Ascending aorta (tissue), 2 donors: ENCODE results near the gene FRMD4A. TPM values are rescaled to one million over a fixed set of nuclear protein-coding genes. Genes with fewer than 3 reads are reported as not detected.

Experiments used
- DNase-seq, 2 donors: peaks; one replicate each; pipeline ENCODE4 v3.0.0-alpha.2; 2019; ENCODE audit warnings: low spot score in 2 of 2
- H3K27ac ChIP-seq, 2 donors: fragments of 200-600 bp; sonication (generic); one replicate each; pipeline ENCODE4 v1.5.1; 2016 to 2017; ENCODE audit warnings: mild to moderate bottlenecking in 1 of 2
- H3K27me3 ChIP-seq: fragments of 200-600 bp; sonication (generic); one replicate; pipeline ENCODE4 v1.5.1; 2017
- H3K36me3 ChIP-seq, 2 donors: fragments of 200-600 bp; sonication (generic); one replicate each; pipeline ENCODE4 v1.5.1; 2016
- H3K4me1 ChIP-seq, 2 donors: fragments of 200-600 bp; sonication (generic); one replicate each; pipeline ENCODE4 v1.5.1; 2016 to 2017; ENCODE audit warnings: mild to moderate bottlenecking in 1 of 2
- H3K4me3 ChIP-seq, 2 donors: fragments of 200-600 bp; sonication (generic); one replicate each; pipeline ENCODE4 v1.5.1; 2016 to 2017; ENCODE audit warnings: mild to moderate bottlenecking in 1 of 2
- H3K9me3 ChIP-seq, 2 donors: fragments of 200-600 bp; sonication (generic); one replicate each; pipeline ENCODE4 v1.5.1; 2016
- intact Hi-C: fragments of 100-400 bp; cut with DNase I; formaldehyde crosslinking; loops from one replicate; pipeline ENCODE4 v1.15.1; 2023
- total RNA-seq: library from RNA; depleted of rRNA; stranded (reverse); fragments of >200 nt; gene quantifications from one replicate; pipeline ENCODE4 v1.1.0, GENCODE V29; 2016
- TF ChIP-seq, protein P1 (sequence below), 3 experiments: fragments of 200-600 bp in 2 of 3; fragments of 450-650 bp in 1 of 3; sonication (generic) in 2 of 3; IDR thresholded peaks; one replicate each; pipeline ENCODE4 v1.5.1; 2016 to 2019; ENCODE audit warnings: antibody characterized with exemption in 3 of 3, mild to moderate bottlenecking in 1 of 3, moderate library complexity in 1 of 3

Gene FRMD4A
- total RNA-seq, 1 donor from 2014 or later = 108 TPM

DNA sequence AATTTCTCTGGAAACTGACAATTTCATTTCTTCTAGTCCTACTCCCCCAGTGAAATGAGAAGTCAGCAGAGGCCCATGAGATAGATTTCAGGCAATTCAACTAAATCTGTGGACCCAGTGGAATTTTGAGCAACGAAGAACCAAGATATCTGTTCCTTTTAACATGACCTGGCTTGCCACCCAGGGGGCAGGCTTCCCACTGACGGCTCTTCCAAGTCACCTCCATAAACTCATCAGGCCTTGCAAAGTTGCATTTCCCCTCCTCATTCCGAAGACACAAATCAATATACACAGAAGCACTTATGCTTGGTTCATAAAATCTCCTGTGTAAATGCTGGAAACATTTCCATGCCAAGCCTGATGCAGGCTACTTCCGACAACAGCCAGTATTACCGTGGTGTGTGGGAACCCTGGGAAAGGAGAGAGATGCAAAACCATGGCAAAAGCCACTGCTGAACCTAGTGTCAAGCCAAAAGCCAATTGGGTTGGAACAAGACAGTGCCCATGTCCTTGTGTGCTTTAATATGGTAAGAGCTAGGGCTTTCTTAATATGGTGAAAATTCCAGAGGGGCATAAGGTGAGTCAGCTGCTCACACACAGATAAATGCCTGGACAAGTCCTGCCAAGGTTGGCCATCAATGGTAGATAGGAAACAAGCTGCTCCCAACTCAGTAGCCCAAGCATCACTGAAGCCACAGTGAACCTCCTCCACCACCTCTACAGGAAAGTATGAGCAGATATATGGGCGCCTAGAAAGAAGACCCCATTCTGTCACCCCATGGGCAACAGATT, 1.6 kb downstream of the FRMD4A start:
- H3K4me1 ChIP-seq = no peaks in the 10 kb centered on the region
- intact Hi-C loops = no loop called here
- H3K27me3 ChIP-seq = no peaks in the 10 kb centered on the region
- no peak overlapping the region for H3K4me3 ChIP-seq
- H3K27ac ChIP-seq = no peak overlapping the region
- H3K9me3 ChIP-seq = no peaks in the 10 kb centered on the region
- DNase-seq = no peak
- TF ChIP-seq, protein P1, sequence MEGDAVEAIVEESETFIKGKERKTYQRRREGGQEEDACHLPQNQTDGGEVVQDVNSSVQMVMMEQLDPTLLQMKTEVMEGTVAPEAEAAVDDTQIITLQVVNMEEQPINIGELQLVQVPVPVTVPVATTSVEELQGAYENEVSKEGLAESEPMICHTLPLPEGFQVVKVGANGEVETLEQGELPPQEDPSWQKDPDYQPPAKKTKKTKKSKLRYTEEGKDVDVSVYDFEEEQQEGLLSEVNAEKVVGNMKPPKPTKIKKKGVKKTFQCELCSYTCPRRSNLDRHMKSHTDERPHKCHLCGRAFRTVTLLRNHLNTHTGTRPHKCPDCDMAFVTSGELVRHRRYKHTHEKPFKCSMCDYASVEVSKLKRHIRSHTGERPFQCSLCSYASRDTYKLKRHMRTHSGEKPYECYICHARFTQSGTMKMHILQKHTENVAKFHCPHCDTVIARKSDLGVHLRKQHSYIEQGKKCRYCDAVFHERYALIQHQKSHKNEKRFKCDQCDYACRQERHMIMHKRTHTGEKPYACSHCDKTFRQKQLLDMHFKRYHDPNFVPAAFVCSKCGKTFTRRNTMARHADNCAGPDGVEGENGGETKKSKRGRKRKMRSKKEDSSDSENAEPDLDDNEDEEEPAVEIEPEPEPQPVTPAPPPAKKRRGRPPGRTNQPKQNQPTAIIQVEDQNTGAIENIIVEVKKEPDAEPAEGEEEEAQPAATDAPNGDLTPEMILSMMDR (IDR thresholded peaks at IDR 0.05) = no peak
- H3K36me3 ChIP-seq = no peaks in the 10 kb centered on the region

- TF ChIP-seq, protein P1 (IDR thresholded peaks at IDR 0.05) = no peak
- no peaks in the 10 kb centered on the region for H3K27me3 ChIP-seq
- intact Hi-C loops = no loop called here
- no peak overlapping the region for H3K27ac ChIP-seq
- DNase-seq = no peak
- H3K9me3 ChIP-seq = no peaks in the 10 kb centered on the region
- H3K4me3 ChIP-seq = no peak overlapping the region
- H3K36me3 ChIP-seq = no peaks in the 10 kb centered on the region
- H3K4me1 ChIP-seq = no peaks in the 10 kb centered on the region
Observed at GRCh38 chr10:14327527-14327926, 3.2 kb downstream of the FRMD4A start.

- TF ChIP-seq, protein P1 (IDR thresholded peaks at IDR 0.05) = no peak
- Histone ChIP-seq H3K27me3 (no peaks in the 10 kb centered on the region), H3K4me3 (no peak overlapping the region), H3K27ac (no peak overlapping the region), H3K4me1 (no peaks in the 10 kb centered on the region), H3K9me3 (no peaks in the 10 kb centered on the region), H3K36me3 (no peaks in the 10 kb centered on the region)
- intact Hi-C loops = no loop called here
- no peak for DNase-seq
Observed at GRCh38 chr10:14326581-14326980, 4.1 kb downstream of the FRMD4A start.

GRCh38 chr10:14325325-14325955, 5.3 kb downstream of the FRMD4A start:
- TF ChIP-seq, protein P1 (IDR thresholded peaks at IDR 0.05) = peak in 1 of 3 experiments; percentile 40
- intact Hi-C loops = no loop called here
- no peak for DNase-seq

GRCh38 chr10:14322526-14323188, 8.1 kb downstream of the FRMD4A start:
- Histone ChIP-seq H3K36me3 (no peaks in the 10 kb centered on the region), H3K9me3 (no peaks in the 10 kb centered on the region), H3K27ac (no peak overlapping the region), H3K27me3 (no peaks in the 10 kb centered on the region), H3K4me1 (no peaks in the 10 kb centered on the region), H3K4me3 (no peak overlapping the region)
- no peak for DNase-seq
- TF ChIP-seq, protein P1 (IDR thresholded peaks at IDR 0.05) = no peak
- intact Hi-C loops = no loop called here

More at GRCh38 chr10:14325325-14325955, 5.3 kb downstream of the FRMD4A start:
- H3K4me3 ChIP-seq = no peak overlapping the region
- H3K36me3 ChIP-seq = no peaks in the 10 kb centered on the region
- H3K9me3 ChIP-seq = no peaks in the 10 kb centered on the region
- no peaks in the 10 kb centered on the region for H3K4me1 ChIP-seq
- H3K27ac ChIP-seq = no peak overlapping the region
- no peaks in the 10 kb centered on the region for H3K27me3 ChIP-seq
